Astrocyte of the spinal cord (primary cell): ENCODE data around the gene UBE2E2.

Source experiments
- DNase-seq: peaks from one replicate; pipeline ENCODE4 v3.0.0; 2011; ENCODE audit warnings: low read depth, low spot score
- H3K4me3 ChIP-seq: 2 replicates; pipeline ENCODE4 v1.5.1; 2011; ENCODE audit warnings: low read depth, mild to moderate bottlenecking, low read length, moderate library complexity
- CTCF ChIP-seq: IDR thresholded peaks from 2 replicates; pipeline ENCODE4 v1.5.1; 2012; ENCODE audit warnings: low read depth, mild to moderate bottlenecking, low read length, inconsistent platforms
- in situ Hi-C: cut with HindIII; loops from 2 replicates; pipeline ENCODE4 v1.10.0; 2017; ENCODE audit warnings: low sequenced_read_pairs

UBE2E2 gene

GRCh38 chr3:23202921-23203707, at the start of gene UBE2E2:
Gene UBE2E2, plus strand, starts transcription at chr3:23203327.
- no peak for TF ChIP-seq CTCF

GRCh38 chr3:23153436-23153835, 49.7 kb upstream of the UBE2E2 start:
- TF ChIP-seq CTCF: no peak
- in situ Hi-C loops: no loop called here
- no peak overlapping the region for H3K4me3 ChIP-seq
- DNase-seq: no peak

More at GRCh38 chr3:23202921-23203707, at the start of gene UBE2E2:
- in situ Hi-C loops: no loop called here
- DNase-seq: peak; percentile 52
- H3K4me3 ChIP-seq: peak within 1 kb of the TSS; percentile 89

GRCh38 chr3:23157331-23157730, 45.8 kb upstream of the UBE2E2 start:
- in situ Hi-C loops: no loop called here
- no peak for DNase-seq
- no peak overlapping the region for H3K4me3 ChIP-seq
- TF ChIP-seq CTCF: no peak

GRCh38 chr3:23159929-23160328, 43.2 kb upstream of the UBE2E2 start:
- DNase-seq: peak; percentile 84
- in situ Hi-C loops: no loop called here
- no peak for TF ChIP-seq CTCF
- no peak overlapping the region for H3K4me3 ChIP-seq

GRCh38 chr3:23161308-23161707, 41.8 kb upstream of the UBE2E2 start:
- peak; percentile 16 for DNase-seq
- no peak overlapping the region for H3K4me3 ChIP-seq
- in situ Hi-C loops: no loop called here
- TF ChIP-seq CTCF: no peak

- no peak overlapping the region for H3K4me3 ChIP-seq
- in situ Hi-C loops: no loop called here
- no peak for TF ChIP-seq CTCF
- DNase-seq: peak; percentile 33
These were observed 41.1 kb upstream of the UBE2E2 start for GRCh38 chr3:23161896-23162570.
